NCI-H1092 (cell line): ENCODE results near the gene SVEP1.

Source experiments
- DNase-seq: peaks from one replicate; lab custom pipeline; 2025; lab: John Stamatoyannopoulos, UW

SVEP1 gene

GRCh38 chr9:110317911-110318310 is 261.6 kb downstream of the SVEP1 start:
- DNase-seq = no peak

GRCh38 chr9:110316261-110317075 is 263.1 kb downstream of the SVEP1 start:
- DNase-seq = no peak
